ENCODE measurements around the gene SP6.

- no peak for TF ChIP-seq CTCF (IDR thresholded peaks at IDR 0.05; ENCODE audit: insufficient read depth, low read length, poor library complexity, severe bottlenecking)
- no peak for TF ChIP-seq EZH2phosphoT487 (conservative IDR thresholded peaks at IDR 0.05; ENCODE audit: low read length)
These were observed 16.2 kb downstream of the SP6 start for GRCh38 chr17:47834756-47835155.
